ENCODE data around the gene SPAG4. TPM values are rescaled to one million over a fixed set of nuclear protein-coding genes. Genes with fewer than 3 reads are reported as not detected.

Gene SPAG4
- total RNA-seq, 3 donors from 2014 or later = 1.6 to 2.5 (median 1.9) TPM

- no peaks in the 10 kb centered on the region for H3K27me3 Mint-ChIP-seq (ENCODE audit: low read depth)
- H3K9me3 Mint-ChIP-seq = no peaks in the 10 kb centered on the region
- H3K4me3 Mint-ChIP-seq = no peak overlapping the region
- no peaks in the 10 kb centered on the region for H3K4me1 Mint-ChIP-seq (ENCODE audit: low read depth)
- H3K36me3 Mint-ChIP-seq (ENCODE audit: insufficient read depth) = no peaks in the 10 kb centered on the region
- ATAC-seq (no peak), DNase-seq (no peak)
These were observed 27.2 kb upstream of the SPAG4 start for GRCh38 chr20:35588397-35588796.

- ATAC-seq = no peak
- H3K9me3 Mint-ChIP-seq = no peaks in the 10 kb centered on the region
- no peaks in the 10 kb centered on the region for H3K36me3 Mint-ChIP-seq (ENCODE audit: insufficient read depth)
- H3K4me3 Mint-ChIP-seq = no peak overlapping the region
- no peaks in the 10 kb centered on the region for H3K4me1 Mint-ChIP-seq (ENCODE audit: low read depth)
- DNase-seq = no peak
- H3K27me3 Mint-ChIP-seq (ENCODE audit: low read depth) = peaks cover 3% of the 10 kb centered on the region
These were observed 23.2 kb upstream of the SPAG4 start for GRCh38 chr20:35592339-35592974.

GRCh38 chr20:35595456-35595855 is 20.2 kb upstream of the SPAG4 start:
- no peak for DNase-seq
- H3K4me3 Mint-ChIP-seq = no peak overlapping the region

GRCh38 chr20:35595901-35596300 is 19.7 kb upstream of the SPAG4 start:
- no peak for DNase-seq
- Mint-ChIP-seq H3K36me3 (ENCODE audit: insufficient read depth) (no peaks in the 10 kb centered on the region), H3K4me3 (no peak overlapping the region), H3K27me3 (ENCODE audit: low read depth) (peaks cover 15% of the 10 kb centered on the region), H3K4me1 (ENCODE audit: low read depth) (peaks cover under 1% of the 10 kb centered on the region), H3K9me3 (no peaks in the 10 kb centered on the region)
- no peak for ATAC-seq

More at GRCh38 chr20:35595456-35595855, 20.2 kb upstream of the SPAG4 start:
- H3K4me1 Mint-ChIP-seq (ENCODE audit: low read depth) = no peaks in the 10 kb centered on the region
- H3K9me3 Mint-ChIP-seq = no peaks in the 10 kb centered on the region
- H3K27me3 Mint-ChIP-seq (ENCODE audit: low read depth) = peaks cover 14% of the 10 kb centered on the region
- no peaks in the 10 kb centered on the region for H3K36me3 Mint-ChIP-seq (ENCODE audit: insufficient read depth)
- ATAC-seq = no peak

GRCh38 chr20:35597186-35597585 is 18.4 kb upstream of the SPAG4 start:
- DNase-seq (no peak), ATAC-seq (no peak)
- peaks cover 7% of the 10 kb centered on the region for H3K4me1 Mint-ChIP-seq (ENCODE audit: low read depth)
- no peaks in the 10 kb centered on the region for H3K36me3 Mint-ChIP-seq (ENCODE audit: insufficient read depth)
- H3K27me3 Mint-ChIP-seq (ENCODE audit: low read depth) = peaks cover 24% of the 10 kb centered on the region
- H3K4me3 Mint-ChIP-seq = no peak overlapping the region
- H3K9me3 Mint-ChIP-seq = no peaks in the 10 kb centered on the region

- Mint-ChIP-seq H3K4me3 (no peak overlapping the region), H3K27me3 (ENCODE audit: low read depth) (peaks cover 27% of the 10 kb centered on the region), H3K4me1 (ENCODE audit: low read depth) (peaks cover 7% of the 10 kb centered on the region), H3K36me3 (ENCODE audit: insufficient read depth) (no peaks in the 10 kb centered on the region), H3K9me3 (no peaks in the 10 kb centered on the region)
- ATAC-seq = no peak
- DNase-seq = no peak
These were observed 17.2 kb upstream of the SPAG4 start for GRCh38 chr20:35598476-35598875.

- Mint-ChIP-seq H3K9me3 (no peaks in the 10 kb centered on the region), H3K4me1 (ENCODE audit: low read depth) (peaks cover 7% of the 10 kb centered on the region), H3K36me3 (ENCODE audit: insufficient read depth) (no peaks in the 10 kb centered on the region), H3K4me3 (no peak overlapping the region), H3K27me3 (ENCODE audit: low read depth) (peaks cover 28% of the 10 kb centered on the region)
- no peak for ATAC-seq
- DNase-seq = no peak
These were observed 16.5 kb upstream of the SPAG4 start for GRCh38 chr20:35598899-35599775.

GRCh38 chr20:35599776-35600120 is 15.9 kb upstream of the SPAG4 start:
- H3K9me3 Mint-ChIP-seq = no peaks in the 10 kb centered on the region
- H3K27me3 Mint-ChIP-seq (ENCODE audit: low read depth) = peaks cover 28% of the 10 kb centered on the region
- H3K4me3 Mint-ChIP-seq = no peak overlapping the region
- ATAC-seq (no peak), DNase-seq (no peak)
- H3K36me3 Mint-ChIP-seq (ENCODE audit: insufficient read depth) = no peaks in the 10 kb centered on the region
- H3K4me1 Mint-ChIP-seq (ENCODE audit: low read depth) = peaks cover 7% of the 10 kb centered on the region

- Mint-ChIP-seq H3K9me3 (no peaks in the 10 kb centered on the region), H3K36me3 (ENCODE audit: insufficient read depth) (no peaks in the 10 kb centered on the region), H3K4me1 (ENCODE audit: low read depth) (peaks cover 7% of the 10 kb centered on the region), H3K27me3 (ENCODE audit: low read depth) (peaks cover 30% of the 10 kb centered on the region), H3K4me3 (peak overlapping the region; percentile 78)
- ATAC-seq = peak in 1 of 2 donors; percentile 2
- DNase-seq = no peak
These were observed 15.2 kb upstream of the SPAG4 start for GRCh38 chr20:35600176-35600992.

GRCh38 chr20:35600993-35601973 is 14.3 kb upstream of the SPAG4 start:
- H3K36me3 Mint-ChIP-seq (ENCODE audit: insufficient read depth) = no peaks in the 10 kb centered on the region
- H3K4me1 Mint-ChIP-seq (ENCODE audit: low read depth) = peaks cover 7% of the 10 kb centered on the region
- DNase-seq (peak; percentile 78), ATAC-seq (peak; percentile 93 to 95)
- H3K27me3 Mint-ChIP-seq (ENCODE audit: low read depth) = peaks cover 30% of the 10 kb centered on the region
- H3K4me3 Mint-ChIP-seq = peak overlapping the region; percentile 78
- no peaks in the 10 kb centered on the region for H3K9me3 Mint-ChIP-seq

GRCh38 chr20:35601990-35602389 is 13.6 kb upstream of the SPAG4 start:
- H3K36me3 Mint-ChIP-seq (ENCODE audit: insufficient read depth) = no peaks in the 10 kb centered on the region
- peak overlapping the region; percentile 21 for H3K4me3 Mint-ChIP-seq
- peaks cover 27% of the 10 kb centered on the region for H3K27me3 Mint-ChIP-seq (ENCODE audit: low read depth)

GRCh38 chr20:35602851-35603495 is 12.7 kb upstream of the SPAG4 start:
- Mint-ChIP-seq H3K36me3 (ENCODE audit: insufficient read depth) (no peaks in the 10 kb centered on the region), H3K4me1 (ENCODE audit: low read depth) (peaks cover 7% of the 10 kb centered on the region), H3K9me3 (no peaks in the 10 kb centered on the region)

More at GRCh38 chr20:35601990-35602389, 13.6 kb upstream of the SPAG4 start:
- DNase-seq (no peak), ATAC-seq (no peak)
- peaks cover 7% of the 10 kb centered on the region for H3K4me1 Mint-ChIP-seq (ENCODE audit: low read depth)
- no peaks in the 10 kb centered on the region for H3K9me3 Mint-ChIP-seq

More at GRCh38 chr20:35602851-35603495, 12.7 kb upstream of the SPAG4 start:
- Mint-ChIP-seq H3K4me3 (peak overlapping the region; percentile 3), H3K27me3 (ENCODE audit: low read depth) (peaks cover 27% of the 10 kb centered on the region)
- ATAC-seq (no peak), DNase-seq (no peak)
